Measurements from ENCODE around the gene ACSM6. TPM values are rescaled to one million over a fixed set of nuclear protein-coding genes. Genes with fewer than 3 reads are reported as not detected.

ACSM6 gene
- total RNA-seq, 1 donor from 2014 or later = not detected

- no peaks in the 10 kb centered on the region for H3K27me3 Mint-ChIP-seq (ENCODE audit: unreplicated experiment)
- peaks cover 8% of the 10 kb centered on the region for H3K36me3 Mint-ChIP-seq (ENCODE audit: unreplicated experiment)
- TF ChIP-seq, protein P1, sequence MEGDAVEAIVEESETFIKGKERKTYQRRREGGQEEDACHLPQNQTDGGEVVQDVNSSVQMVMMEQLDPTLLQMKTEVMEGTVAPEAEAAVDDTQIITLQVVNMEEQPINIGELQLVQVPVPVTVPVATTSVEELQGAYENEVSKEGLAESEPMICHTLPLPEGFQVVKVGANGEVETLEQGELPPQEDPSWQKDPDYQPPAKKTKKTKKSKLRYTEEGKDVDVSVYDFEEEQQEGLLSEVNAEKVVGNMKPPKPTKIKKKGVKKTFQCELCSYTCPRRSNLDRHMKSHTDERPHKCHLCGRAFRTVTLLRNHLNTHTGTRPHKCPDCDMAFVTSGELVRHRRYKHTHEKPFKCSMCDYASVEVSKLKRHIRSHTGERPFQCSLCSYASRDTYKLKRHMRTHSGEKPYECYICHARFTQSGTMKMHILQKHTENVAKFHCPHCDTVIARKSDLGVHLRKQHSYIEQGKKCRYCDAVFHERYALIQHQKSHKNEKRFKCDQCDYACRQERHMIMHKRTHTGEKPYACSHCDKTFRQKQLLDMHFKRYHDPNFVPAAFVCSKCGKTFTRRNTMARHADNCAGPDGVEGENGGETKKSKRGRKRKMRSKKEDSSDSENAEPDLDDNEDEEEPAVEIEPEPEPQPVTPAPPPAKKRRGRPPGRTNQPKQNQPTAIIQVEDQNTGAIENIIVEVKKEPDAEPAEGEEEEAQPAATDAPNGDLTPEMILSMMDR (IDR thresholded peaks at IDR 0.05; ENCODE audit: partially characterized antibody, unreplicated experiment) = no peak
- no peak overlapping the region for H3K4me3 Mint-ChIP-seq (ENCODE audit: unreplicated experiment)
- no peaks in the 10 kb centered on the region for H3K4me1 Mint-ChIP-seq (ENCODE audit: low read depth, unreplicated experiment)
- no peak overlapping the region for H3K27ac Mint-ChIP-seq (ENCODE audit: unreplicated experiment)
- no peaks in the 10 kb centered on the region for H3K9me3 Mint-ChIP-seq (ENCODE audit: unreplicated experiment)
- no peak for DNase-seq
Measured at GRCh38 chr10:95211606-95212279, 17.7 kb downstream of the ACSM6 start.

DNA sequence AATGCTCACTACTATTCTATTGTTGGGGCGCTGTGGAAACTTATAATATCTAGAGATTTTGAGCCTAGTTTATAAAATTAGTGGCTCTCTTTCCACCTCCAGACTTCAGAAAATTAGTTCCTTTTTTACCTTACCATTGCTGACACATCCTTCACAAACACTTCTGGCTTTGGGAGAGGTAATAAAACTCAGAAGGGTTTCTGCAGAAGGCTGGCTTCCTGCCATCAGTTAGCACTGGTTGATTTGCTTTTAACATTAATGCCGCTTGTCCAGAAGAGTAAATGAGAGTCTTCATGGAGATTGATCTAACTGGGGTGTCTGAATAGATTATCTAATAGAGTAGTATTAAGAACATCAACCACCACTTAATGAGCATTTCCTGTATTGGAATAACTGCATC, 20.3 kb downstream of the ACSM6 start:
- TF ChIP-seq, protein P1 (IDR thresholded peaks at IDR 0.05; ENCODE audit: partially characterized antibody, unreplicated experiment) = no peak
- Mint-ChIP-seq H3K27ac (ENCODE audit: unreplicated experiment) (no peak overlapping the region), H3K4me1 (ENCODE audit: low read depth, unreplicated experiment) (no peaks in the 10 kb centered on the region)

DNA sequence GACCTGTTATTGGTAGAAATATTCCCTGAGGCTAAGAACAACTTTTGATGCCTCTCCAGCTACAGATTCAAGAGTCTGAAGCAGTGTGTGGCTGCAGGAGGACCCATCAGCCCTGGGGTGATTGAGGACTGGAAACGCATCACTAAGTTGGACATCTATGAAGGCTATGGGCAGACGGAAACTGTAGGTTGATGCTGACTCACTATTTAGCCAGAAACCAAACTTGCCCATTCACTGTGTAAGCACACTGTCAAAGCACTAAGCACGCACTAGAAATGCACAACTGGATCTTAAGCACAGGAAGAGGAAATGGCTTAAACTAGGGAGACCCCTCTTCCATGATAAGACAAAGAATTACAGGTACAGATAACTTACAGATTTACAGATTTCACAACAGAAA, 20.8 kb downstream of the ACSM6 start:
- H3K4me1 Mint-ChIP-seq (ENCODE audit: low read depth, unreplicated experiment) = no peaks in the 10 kb centered on the region
- DNase-seq = no peak
- peaks cover 8% of the 10 kb centered on the region for H3K36me3 Mint-ChIP-seq (ENCODE audit: unreplicated experiment)
- H3K27ac Mint-ChIP-seq (ENCODE audit: unreplicated experiment) = no peak overlapping the region
- no peak overlapping the region for H3K4me3 Mint-ChIP-seq (ENCODE audit: unreplicated experiment)
- H3K9me3 Mint-ChIP-seq (ENCODE audit: unreplicated experiment) = no peaks in the 10 kb centered on the region
- TF ChIP-seq, protein P1 (IDR thresholded peaks at IDR 0.05; ENCODE audit: partially characterized antibody, unreplicated experiment) = no peak
- no peaks in the 10 kb centered on the region for H3K27me3 Mint-ChIP-seq (ENCODE audit: unreplicated experiment)

More for the DNA sequence above, 20.3 kb downstream of the ACSM6 start:
- DNase-seq = no peak
- Mint-ChIP-seq H3K36me3 (ENCODE audit: unreplicated experiment) (peaks cover 8% of the 10 kb centered on the region), H3K9me3 (ENCODE audit: unreplicated experiment) (no peaks in the 10 kb centered on the region), H3K27me3 (ENCODE audit: unreplicated experiment) (no peaks in the 10 kb centered on the region), H3K4me3 (ENCODE audit: unreplicated experiment) (no peak overlapping the region)

- no peaks in the 10 kb centered on the region for H3K4me1 Mint-ChIP-seq (ENCODE audit: low read depth, unreplicated experiment)
- no peak overlapping the region for H3K4me3 Mint-ChIP-seq (ENCODE audit: unreplicated experiment)
- no peaks in the 10 kb centered on the region for H3K9me3 Mint-ChIP-seq (ENCODE audit: unreplicated experiment)
- H3K27ac Mint-ChIP-seq (ENCODE audit: unreplicated experiment) = no peak overlapping the region
- peaks cover 8% of the 10 kb centered on the region for H3K36me3 Mint-ChIP-seq (ENCODE audit: unreplicated experiment)
- no peak for DNase-seq
- H3K27me3 Mint-ChIP-seq (ENCODE audit: unreplicated experiment) = no peaks in the 10 kb centered on the region
- TF ChIP-seq, protein P1 (IDR thresholded peaks at IDR 0.05; ENCODE audit: partially characterized antibody, unreplicated experiment) = no peak
Measured at GRCh38 chr10:95217476-95217875, 23.4 kb downstream of the ACSM6 start.

GRCh38 chr10:95220539-95220938, 26.5 kb downstream of the ACSM6 start:
- Mint-ChIP-seq H3K4me1 (ENCODE audit: low read depth, unreplicated experiment) (no peaks in the 10 kb centered on the region), H3K9me3 (ENCODE audit: unreplicated experiment) (no peaks in the 10 kb centered on the region), H3K36me3 (ENCODE audit: unreplicated experiment) (peaks cover 8% of the 10 kb centered on the region), H3K27me3 (ENCODE audit: unreplicated experiment) (no peaks in the 10 kb centered on the region), H3K4me3 (ENCODE audit: unreplicated experiment) (no peak overlapping the region), H3K27ac (ENCODE audit: unreplicated experiment) (no peak overlapping the region)
- TF ChIP-seq, protein P1 (IDR thresholded peaks at IDR 0.05; ENCODE audit: partially characterized antibody, unreplicated experiment) = no peak
- no peak for DNase-seq

All from glutamatergic neuron (in vitro differentiated cells).